GM06990 (cell line): ENCODE results near the gene PNPLA2.
A peak's percentile ranks its signal among the peaks of the same experiment; 100 is the strongest.

Experiments
- DNase-seq: peaks from one replicate; pipeline ENCODE4 v3.0.0-alpha.2; 2011; ENCODE audit not compliant: insufficient read length; ENCODE audit errors: extremely low read depth
- H3K27me3 ChIP-seq: replicated peaks from 2 replicates; pipeline ENCODE4 v1.6.0; 2011; ENCODE audit warnings: low read length; ENCODE audit not compliant: control insufficient read depth, insufficient read depth
- H3K36me3 ChIP-seq: 2 replicates; pipeline ENCODE4 v1.5.1; 2011; ENCODE audit warnings: low read length; ENCODE audit not compliant: control insufficient read depth, insufficient read depth
- H3K4me3 ChIP-seq: replicated peaks from 2 replicates; pipeline ENCODE4 v1.5.1; 2011; ENCODE audit warnings: low read depth, mild to moderate bottlenecking, control low read depth, low read length
- TF ChIP-seq, protein P1 (sequence below): IDR thresholded peaks from 2 replicates; pipeline ENCODE4 v1.5.1; 2011; ENCODE audit warnings: low read length, control low read depth, mild to moderate bottlenecking, inconsistent platforms; ENCODE audit not compliant: insufficient read depth, poor library complexity, severe bottlenecking

The PNPLA2 gene

DNA sequence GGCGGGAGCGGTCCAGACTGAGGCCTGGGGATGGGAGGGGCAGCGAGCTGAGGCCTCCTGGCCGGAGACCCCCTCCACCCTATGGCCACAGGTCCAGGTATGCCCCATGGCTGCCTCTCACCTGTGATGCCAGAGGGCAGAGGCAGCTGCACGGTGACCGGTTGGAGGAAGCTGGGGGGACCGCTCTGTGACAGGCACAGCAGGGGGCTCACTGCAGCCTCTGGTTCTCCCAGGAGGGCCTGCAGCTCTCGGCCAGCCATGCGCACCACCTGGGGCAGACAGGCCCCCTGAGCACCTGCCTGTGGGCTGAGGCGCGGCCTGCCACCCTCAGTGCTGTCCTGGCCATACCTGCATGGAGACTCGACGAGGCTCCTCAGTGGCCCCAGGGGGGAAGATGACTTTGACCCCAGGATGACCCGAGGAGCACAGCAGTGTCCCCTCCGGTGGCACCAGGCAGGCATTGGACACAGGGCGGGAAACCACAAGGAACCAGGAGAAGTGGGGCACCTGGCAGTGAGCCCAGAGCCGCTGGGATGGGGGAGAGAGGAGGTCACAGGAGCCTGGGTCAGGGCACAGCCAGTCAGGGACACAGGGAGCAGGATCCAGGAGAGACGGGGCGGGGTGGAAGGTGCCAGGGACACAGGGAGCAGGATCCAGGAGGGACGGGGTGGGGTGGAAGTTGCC, 17.5 kb upstream of the PNPLA2 start:
- no peaks in the 10 kb centered on the region for H3K27me3 ChIP-seq
- TF ChIP-seq, protein P1, sequence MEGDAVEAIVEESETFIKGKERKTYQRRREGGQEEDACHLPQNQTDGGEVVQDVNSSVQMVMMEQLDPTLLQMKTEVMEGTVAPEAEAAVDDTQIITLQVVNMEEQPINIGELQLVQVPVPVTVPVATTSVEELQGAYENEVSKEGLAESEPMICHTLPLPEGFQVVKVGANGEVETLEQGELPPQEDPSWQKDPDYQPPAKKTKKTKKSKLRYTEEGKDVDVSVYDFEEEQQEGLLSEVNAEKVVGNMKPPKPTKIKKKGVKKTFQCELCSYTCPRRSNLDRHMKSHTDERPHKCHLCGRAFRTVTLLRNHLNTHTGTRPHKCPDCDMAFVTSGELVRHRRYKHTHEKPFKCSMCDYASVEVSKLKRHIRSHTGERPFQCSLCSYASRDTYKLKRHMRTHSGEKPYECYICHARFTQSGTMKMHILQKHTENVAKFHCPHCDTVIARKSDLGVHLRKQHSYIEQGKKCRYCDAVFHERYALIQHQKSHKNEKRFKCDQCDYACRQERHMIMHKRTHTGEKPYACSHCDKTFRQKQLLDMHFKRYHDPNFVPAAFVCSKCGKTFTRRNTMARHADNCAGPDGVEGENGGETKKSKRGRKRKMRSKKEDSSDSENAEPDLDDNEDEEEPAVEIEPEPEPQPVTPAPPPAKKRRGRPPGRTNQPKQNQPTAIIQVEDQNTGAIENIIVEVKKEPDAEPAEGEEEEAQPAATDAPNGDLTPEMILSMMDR: no peak

GRCh38 chr11:802018-802617, 16.6 kb upstream of the PNPLA2 start:
- Histone ChIP-seq H3K4me3 (no peak overlapping the region), H3K27me3 (no peaks in the 10 kb centered on the region), H3K36me3 (peaks cover 10% of the 10 kb centered on the region)
- TF ChIP-seq, protein P1: no peak
- no peak for DNase-seq

More for the DNA sequence above, 17.5 kb upstream of the PNPLA2 start:
- DNase-seq: no peak
- no peak overlapping the region for H3K4me3 ChIP-seq
- H3K36me3 ChIP-seq: peaks cover 10% of the 10 kb centered on the region

DNA sequence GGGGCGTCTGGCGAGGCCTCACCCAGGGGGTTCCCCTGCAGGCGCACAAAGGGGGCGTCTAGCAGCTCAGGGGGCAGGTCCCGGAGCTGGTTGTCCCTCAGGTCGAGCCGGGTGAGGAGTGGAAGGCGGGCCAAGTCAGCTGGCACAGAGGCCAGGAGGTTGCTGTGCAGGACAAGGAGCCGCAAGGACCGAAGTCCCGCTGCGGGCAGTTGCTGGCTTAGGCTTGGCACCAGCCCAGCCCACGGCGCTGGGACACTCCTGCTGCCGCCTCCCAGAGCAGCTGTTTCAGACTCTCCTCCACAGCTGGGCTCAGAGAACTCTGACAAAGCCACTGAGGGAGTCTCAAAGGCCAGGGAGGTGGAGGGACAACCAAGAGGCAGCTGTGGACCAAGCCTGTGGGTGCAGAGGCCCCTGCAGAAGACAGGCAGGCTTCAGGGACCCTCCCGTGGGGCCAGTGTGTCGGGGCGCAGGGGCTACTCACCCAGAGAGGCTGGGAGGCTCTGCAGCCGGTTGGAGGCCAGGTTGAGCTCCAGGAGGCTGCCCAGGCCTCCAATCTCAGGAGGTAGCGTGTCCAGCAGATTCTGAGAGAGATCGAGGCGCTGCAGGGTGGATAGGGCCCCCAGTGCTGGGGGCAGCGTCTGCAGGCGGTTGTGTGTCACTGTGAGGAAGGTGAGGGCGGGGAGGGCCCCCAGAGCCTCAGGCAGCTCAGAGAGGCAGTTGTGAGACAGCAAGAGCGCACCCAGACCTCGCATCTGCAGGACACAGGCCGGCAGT, 15.8 kb upstream of the PNPLA2 start:
- no peaks in the 10 kb centered on the region for H3K27me3 ChIP-seq
- peak overlapping the region; percentile 64 for H3K4me3 ChIP-seq
- H3K36me3 ChIP-seq: peaks cover 10% of the 10 kb centered on the region
- TF ChIP-seq, protein P1: no peak
- no peak for DNase-seq

GRCh38 chr11:803467-803742, 15.3 kb upstream of the PNPLA2 start:
- DNase-seq: no peak
- H3K4me3 ChIP-seq: peak overlapping the region; percentile 64
- peaks cover 10% of the 10 kb centered on the region for H3K36me3 ChIP-seq
- no peaks in the 10 kb centered on the region for H3K27me3 ChIP-seq
- TF ChIP-seq, protein P1: no peak

DNA sequence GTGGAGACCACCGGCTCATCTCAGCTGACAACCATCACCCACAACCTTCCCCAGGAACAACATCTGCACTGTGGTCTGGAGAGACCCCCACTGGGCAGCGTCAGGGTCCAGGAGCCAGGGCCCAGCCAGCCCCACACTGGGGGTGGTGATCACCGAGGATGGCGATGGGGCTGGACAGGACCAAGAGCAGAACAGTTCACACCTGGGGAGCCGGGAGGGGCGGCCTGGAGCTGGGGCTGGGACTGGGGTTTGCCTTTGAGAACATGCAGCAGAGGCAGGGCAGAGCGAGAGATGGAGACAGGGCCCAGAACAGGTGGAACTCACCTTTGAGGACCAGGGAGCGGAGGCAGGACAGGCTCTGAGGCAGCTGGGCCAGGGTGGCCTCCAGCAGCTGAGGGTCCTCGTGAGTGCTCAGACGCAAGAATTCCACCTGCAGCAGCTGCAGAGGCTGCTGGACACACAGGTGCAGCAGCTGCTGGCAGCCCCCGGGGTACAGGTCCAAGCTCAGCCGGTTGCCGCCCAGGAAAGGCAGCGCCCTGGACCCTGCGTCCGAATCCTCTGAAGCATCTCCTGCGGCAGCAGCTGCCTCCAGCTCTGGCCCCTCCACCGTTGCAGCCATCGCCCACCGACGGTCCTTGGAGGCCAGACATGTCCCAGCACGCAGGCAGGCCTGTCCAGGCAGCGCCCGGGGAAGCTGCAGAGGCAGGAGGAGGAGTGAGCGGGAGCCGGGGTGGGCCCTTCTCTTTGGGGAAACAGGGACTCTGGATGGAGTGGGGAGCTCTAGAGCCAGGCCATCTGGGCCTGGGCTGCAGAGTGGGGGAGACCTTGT, 14.7 kb upstream of the PNPLA2 start:
- H3K27me3 ChIP-seq: no peaks in the 10 kb centered on the region
- peaks cover 10% of the 10 kb centered on the region for H3K36me3 ChIP-seq
- DNase-seq: no peak
- TF ChIP-seq, protein P1: no peak
- peak overlapping the region; percentile 64 for H3K4me3 ChIP-seq
